A204.1 (cell line): Measurements from ENCODE around the gene GALNT6.

Experiments
- FAIRE-seq: peaks from 2 replicates; lab custom pipeline; 2012; peaks lifted over from hg19 to GRCh38; lab: Jason Lieb, UNC

GALNT6 gene

DNA sequence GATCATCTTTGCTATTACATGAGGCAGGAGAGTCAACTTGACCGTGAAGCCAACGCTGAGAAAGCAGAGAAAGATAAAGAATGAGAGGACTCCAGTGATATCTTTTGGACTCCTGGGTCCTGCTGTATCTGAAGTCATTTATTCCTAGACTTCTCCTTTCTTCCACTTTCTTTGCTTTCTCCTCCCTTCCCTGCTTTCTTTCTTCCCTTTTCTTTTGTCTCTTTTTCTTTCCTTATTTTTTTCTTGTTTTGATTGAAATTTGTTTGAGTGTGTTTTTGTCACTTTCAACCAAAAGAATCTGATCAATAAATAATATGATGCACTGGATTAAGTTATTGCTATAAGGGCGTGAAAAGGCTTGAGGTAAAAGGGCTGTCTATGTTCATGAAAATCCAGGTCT lies 13.4 kb upstream of the GALNT6 start:
- no peak for FAIRE-seq

DNA sequence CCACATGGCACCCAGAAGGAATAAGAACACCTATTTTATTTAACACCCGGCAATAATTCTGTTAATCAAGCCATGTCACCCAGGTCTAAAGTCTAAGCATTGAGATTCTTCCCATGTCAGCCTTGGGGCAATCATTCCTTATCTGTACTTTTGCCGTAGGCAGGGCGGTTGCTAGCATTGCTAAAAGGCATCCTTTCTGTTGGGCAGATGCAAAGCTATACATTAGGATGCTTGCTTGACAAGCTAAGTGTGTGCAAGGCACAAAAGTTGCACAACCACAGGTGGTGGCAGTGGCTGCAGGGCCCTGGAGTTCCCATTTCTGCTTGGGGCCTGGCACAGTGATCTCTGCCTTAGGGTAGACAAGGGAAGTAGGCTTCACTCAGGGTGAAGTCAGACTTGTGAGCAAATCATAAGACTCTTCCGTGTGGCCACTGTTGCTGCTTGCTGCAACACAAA lies 12.5 kb upstream of the GALNT6 start:
- FAIRE-seq = no peak

DNA sequence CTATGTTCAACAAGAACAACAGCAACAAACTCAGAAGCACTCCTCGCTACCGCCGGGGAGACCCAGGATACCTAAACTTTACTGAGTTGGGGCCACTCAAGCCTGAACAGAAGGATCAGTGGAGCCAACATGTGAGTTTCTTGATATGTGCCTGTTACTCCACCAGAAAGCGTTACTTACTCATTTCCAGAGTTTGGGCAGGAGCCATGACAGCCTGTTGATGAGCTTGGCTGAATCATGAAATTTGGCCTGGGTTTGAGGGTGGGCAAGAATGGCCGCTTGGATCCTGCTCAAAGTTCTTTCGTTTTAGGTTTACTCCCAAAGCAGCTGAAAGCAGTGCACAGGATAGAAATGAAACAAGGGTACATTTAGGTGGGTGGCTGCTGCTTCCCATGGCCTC lies 12.0 kb upstream of the GALNT6 start:
- FAIRE-seq = no peak

DNA sequence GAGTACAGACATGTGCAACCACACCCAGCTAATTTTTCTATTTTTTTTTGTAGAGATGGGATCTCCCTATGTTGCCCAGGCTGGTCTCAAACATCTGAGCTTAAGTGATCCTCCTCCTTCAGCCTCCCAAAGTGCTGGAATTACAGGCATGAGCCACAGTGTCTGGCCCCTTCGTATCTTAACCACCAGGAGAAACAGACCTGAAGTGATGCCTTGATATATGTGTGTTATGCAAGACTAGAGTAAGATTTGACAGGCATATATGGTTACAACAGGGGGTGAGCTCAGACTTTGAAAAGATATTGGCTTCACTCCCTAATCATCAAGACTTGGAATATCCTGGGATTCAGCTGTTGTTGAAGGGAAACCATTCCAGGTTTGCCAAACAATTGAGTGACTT lies 10.7 kb upstream of the GALNT6 start:
- no peak for FAIRE-seq

DNA sequence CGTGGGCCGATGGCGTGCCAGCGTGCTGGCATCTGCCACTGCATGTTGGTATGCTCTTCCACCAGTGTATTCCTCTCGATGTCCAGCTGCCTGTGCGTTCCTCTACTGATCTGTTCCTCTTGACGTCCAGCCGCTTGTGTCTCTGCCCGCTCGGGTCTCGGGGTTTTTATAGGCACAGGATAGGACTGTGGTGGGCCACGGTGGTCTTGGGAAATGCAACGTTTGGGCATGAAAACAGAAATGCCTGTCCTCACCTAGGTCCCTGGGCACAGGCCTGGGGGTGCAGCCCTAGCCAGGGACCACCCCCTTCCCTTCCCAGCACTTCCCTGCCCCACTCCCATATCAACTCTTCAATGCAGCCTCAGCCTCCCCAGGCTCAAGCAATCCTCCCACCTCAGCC lies 10.3 kb upstream of the GALNT6 start:
- FAIRE-seq = no peak

DNA sequence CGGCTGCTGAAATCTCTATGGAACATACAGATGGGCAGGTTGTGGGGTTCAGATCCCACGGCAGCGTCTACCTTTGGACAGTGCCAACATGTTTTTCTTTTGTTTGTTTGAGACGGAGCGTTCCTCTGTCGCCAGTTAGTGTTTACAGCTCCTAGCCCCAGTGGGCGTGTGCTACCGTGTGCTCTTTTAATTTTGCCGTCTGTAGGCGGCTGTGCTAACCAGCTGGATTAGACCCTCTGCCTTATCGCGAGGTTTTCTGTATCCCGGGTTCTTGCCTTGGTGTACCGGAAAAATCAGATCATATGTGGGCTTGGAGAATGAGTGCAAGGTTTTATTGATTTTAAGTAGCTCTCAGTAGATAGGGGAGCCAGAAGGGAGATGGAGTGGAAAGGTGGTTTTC lies 9.8 kb upstream of the GALNT6 start:
- FAIRE-seq = no peak

DNA sequence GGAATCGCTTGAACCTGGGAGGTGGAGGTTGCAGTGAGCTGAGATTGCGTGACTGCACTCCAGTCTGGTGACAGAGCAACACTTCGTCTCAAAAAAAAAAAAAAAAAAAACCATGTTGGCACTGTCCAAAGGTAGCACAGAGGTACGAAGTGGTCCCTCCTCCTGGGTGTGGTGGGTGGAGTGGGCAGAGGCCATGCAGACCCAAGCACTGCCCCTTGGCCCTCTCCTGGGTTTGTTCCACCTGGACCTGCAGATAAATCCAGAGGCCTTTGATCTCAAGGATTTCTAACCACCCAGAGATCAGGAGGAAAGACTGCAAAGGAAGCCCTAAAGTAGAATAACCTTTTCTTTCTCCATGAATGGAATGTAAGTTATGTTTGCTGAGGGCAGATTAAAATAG lies 8.7 kb upstream of the GALNT6 start:
- FAIRE-seq = no peak

DNA sequence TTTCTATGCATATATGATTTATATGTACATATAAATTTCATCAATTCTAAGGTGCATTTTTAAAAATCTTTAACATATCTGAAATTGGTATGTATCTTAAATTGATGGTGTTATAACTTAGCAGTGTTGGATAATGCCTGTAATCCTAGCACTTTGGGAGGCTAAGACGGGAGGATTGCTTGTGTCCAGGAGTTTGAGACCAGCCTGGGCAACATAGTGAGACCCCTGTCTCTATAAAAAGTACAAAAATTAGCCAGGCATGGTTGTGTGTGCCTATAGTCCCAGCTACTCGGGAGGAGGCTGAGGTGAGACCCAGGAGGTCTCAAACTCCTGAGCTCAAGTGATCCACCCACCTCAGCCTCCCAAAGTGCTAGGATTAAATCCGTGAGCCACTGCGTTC lies 6.5 kb upstream of the GALNT6 start:
- no peak for FAIRE-seq

DNA sequence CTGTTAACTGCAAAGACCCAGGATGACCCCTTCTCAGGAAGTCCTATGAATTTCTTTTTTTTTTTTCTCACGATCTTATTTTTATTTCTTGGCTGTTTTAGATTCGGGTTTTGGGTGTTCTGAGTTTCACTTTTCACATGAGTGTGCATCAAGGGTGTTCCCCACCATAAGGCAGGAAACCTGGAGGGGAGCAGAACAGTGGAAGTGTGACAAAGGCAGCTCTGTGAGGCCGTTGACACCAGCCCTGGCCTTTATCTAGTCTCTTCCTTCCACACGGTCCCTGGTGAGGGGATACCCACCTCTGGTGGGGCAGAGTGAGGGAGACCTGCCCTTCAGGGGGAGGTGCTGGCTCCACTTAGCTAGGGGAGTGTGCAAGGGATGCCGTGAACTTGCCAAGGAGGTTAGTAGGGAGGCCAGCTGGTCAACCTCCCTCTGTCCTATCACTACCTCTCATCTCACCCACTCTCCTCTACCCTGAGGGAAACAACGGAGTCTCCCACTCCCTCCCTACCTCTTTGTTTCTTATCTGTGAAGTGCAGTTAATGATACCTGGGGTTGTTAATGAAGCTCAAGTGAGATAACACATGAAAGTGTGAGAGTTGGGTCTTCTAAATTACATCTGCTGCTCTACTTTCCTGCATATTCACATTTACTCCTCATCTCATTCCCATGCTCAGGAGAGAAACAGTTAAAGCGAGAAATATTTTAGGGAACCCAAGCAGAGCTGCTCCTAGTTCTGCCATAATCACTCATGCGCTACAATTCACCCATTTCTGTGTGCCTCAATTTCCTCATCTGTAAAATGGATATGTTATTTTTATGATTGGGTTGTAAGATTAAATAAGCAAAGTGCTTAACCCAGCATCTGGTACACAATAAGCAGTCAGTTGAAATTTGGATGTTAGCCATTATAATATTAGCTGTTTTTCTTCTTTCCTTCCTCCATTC lies 4.4 kb upstream of the GALNT6 start:
- FAIRE-seq = no peak

DNA sequence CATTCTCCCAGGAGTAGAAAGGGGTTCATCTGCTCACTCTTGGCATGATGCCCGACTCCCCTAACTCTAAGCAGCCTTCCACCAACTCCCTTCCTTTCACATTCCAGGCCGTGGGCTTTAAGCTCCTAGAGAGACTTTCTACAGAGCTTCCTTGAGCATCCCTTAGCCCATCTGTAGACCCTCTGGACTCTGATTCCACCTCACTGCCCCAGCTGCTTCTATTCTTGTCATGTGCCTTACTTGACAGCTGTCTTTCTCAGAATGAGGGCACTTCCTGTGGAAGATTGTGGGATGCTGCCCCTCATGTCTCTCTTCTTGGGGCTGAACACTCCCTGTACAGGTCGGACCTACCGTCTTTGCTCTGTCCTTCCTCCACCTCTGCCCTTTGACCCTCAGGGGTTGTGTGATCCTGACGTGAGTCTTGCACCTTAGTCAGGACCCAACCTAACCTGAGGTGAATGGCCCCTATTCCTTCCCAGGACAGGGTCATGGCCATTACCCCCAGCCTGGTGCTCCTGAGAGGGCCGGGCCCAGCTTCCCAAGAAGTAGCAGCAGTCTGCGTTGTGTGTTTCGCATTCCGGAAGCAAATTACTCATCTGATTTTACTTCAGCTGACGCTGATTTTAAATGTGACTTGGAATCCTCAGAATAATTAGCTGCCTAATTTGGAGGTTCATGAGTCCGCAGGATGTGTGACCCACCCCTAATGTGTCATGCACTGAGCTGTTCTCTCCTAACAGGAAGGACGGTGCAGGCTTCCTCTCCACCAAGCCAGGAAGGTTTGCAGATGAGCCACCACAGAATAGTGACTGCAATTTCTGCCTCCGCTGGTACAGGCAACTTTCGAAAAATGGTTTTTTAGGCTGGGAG lies 2.7 kb upstream of the GALNT6 start:
- no peak for FAIRE-seq

DNA sequence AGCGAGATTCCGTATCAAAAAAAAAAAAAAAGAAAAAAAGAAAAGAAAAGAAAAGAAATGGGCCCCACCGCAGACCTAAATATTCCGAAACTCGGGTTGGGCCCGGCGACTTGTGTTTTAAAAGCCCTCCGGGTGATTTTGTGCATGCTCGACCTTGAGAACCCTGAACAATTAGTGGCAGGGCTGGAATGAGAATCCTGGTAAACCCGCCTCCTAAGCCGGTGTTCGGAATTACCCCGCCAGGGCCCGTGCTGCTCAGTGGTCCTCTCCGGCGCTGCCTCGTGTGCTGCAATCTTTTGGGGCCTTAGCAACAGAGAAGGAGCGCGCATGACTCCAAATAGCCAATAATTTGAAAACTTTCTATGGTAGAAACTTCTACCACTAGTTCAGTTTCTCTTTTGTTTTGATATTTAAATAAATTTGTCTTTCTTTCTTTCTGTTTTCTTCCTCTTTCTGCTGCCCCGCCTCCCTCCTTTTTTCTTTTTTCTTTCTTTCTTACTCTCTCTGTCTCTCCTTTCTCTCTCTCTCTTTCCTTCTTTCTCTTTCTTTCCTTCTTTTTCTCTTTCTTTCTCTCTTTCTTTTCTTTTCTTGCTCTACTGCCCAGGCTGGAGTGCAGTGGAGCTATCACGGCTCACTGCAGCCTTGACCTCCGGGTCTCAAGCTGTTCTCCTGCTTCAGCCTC lies 1.5 kb upstream of the GALNT6 start:
- FAIRE-seq = no peak

DNA sequence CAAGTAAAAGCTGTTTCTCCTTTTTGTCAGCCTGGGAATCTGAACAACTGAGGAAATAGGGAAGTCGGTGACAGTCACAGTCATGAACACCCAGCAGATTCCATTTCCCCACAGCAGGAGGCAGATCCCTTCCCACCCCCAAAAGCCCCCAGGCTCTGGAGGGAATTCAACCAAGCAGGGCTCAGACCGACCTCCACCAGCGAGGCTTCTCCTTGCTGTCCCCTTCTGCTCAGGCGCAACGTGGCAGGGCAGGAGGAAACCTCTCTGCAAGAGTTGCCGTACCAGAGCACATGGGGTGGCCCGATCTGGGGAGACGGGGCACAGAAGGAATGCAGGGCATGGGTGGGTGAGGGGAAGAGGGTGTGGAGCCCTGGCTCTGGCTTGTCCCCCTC lies 319 bp downstream of the GALNT6 start:
- FAIRE-seq = no peak

DNA sequence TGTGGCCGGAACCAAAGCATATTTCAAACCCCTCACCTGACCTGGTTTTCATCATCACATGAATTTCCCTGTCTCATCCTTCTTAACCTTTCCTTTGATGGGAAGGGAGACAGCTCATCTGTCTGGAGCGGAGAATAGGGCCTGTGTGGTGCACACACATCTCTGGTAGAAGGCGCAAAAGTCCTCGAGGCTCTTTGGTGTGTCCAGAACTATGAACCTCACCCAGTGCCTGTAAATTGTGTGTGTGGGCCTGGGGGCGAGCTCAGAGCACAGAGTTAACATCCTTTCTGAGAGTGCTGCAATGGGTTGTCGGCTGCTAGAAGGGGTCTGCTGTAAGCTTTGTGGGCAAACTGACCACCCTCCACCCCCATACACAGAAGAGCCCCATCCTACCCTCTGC lies 749 bp downstream of the GALNT6 start:
- no peak for FAIRE-seq

DNA sequence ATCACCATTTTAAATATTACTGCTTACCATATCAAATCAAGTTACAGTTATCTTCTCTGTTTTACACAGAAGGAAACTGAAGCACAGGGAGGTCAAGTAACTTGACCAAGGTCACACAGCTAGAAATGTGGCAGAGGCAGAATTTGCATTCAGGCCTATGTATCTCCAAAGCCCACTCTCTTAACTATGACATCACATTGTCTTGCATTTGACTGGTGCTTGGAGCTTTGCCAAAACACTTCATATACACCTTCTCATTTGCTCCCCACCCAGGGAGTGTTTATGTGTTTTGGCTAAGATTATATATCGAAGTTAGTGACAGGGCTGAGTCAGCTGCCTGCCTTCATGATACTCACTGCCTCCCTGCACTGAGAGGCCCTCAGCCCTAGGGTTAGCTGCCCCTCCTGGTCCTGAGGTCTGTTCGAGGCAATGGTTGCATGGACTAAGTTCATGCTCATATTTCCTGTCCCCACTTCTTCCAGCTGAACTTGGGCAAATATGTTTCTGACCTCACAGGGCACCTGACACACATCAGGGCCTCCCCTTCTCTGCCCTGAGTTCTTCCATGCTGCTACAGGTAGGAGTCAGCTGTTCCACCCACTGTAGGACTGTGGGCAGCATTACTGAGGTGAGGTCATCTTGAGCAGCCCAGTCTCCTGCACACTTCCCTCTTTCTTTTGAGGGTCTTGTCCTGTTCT lies 1.8 kb downstream of the GALNT6 start:
- no peak for FAIRE-seq

DNA sequence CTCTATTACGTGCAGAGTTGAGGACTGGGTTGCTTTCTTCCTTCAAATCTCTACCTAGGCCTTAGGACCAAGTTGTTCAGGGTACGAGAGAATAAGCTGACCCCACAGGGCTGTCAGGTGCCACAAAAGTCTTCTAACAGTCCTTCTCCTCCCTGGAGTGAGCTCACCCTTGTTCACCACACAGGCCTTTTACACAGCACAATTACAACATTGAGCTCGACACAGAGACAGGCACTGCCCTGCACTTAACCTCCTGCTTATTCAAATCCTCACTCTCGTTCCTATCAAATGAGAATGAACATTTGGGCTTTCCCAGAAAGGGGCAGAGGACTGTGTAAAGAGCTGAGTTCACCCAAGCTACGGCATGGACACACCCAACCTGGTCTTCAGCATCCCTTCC lies 2.4 kb downstream of the GALNT6 start:
- FAIRE-seq = no peak

DNA sequence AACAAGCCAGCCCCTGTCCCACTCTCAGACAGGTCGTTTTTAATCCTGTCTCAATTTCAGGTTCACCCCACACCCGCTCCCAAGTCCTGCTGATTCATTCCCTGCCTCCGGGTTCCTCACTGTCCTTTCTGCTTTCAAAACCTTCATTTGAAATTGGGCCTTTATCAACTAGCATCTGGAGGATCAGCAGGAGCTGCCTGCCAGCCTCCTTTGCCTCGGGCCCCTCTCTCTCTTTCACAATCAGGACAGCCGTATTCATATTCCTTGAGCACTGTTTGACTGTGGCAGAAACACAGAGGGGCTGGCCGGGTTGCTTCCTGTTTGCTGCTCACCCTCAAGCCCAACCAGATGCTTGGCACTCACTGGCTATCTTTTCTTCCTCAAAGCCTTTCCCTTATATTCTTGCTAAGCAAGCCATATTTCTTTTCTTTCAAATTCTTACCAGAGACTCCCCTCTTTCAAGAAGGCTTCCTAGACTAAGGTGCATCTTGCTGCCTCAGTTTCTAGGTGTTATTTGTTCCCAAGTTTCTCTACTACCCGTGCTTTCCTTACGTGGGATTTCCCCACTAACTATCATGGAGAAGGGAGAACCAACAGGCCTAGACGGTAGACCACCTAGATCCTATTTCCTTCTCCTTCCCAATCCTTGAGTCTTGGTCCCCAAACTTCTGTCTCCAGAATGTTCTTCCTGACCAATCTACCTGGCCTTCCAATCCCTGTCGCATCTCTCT lies 3.0 kb downstream of the GALNT6 start:
- FAIRE-seq = no peak

DNA sequence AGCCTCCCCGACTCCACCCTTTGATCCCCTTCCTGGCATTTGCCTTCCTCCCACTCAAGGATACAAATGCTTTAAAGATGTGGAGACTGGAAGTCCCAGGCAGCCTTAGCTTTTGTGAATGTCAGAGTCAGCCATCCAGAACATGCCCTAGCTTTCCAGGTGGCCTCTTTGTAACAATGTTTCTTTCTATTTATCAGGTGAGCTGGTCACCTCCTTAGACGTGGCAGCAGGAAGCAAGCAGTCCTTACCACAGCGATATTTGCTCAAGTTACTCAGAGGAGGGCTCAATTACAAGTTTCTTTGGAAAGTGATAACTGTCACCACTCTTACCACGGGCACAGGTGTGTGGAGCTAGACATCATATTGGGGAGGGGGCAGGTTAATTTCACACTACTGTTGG lies 4.9 kb downstream of the GALNT6 start:
- FAIRE-seq = no peak

DNA sequence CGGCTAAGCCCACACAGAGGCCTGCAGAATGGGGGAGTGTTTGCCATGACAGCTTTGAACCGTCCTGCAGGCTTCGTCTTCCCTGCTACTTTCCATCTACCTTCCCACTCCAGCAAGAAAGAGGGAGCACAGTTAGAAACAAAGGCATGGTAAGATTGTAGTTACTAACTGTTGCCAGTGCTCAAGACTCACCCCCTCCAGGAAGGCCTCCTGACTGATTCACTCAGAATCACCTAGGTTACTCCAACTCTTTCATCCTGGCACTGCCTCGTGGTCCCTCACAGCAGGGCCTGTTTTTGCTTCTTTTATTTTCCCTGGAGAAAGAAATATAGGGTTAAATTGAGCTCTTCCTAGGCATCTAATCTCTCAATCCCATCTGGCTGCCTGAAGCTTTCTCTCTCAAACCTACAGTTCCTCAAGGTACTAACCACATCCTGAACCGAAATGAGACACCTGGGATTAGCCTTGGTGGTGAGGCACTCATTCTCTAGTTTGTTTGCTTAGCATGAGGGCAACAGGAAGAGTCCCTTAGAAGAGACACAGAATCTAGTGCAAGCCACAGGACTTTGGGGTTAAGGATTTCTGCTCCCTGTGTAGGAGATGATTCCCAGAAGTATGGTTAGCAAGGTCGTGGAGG lies 7.8 kb downstream of the GALNT6 start:
- FAIRE-seq = no peak

DNA sequence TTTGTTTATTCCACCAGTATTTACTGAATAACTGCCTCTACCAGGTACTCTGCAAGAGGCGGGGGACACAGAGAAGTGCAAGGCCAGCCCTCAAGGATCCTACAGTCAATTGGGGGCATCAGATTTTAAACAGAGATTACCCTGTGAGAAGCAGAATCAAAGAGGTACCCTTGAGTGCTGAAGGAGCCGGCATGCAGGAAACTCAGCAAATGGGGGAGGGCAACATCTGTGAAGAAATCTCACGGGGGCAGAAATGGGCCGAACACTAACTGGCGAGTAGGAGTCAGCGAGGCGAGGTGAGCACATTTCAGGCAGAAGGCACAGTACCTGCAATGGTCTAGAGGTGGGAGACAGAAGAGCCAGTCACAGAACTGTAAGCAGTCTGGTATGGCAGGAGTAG lies 9.0 kb downstream of the GALNT6 start:
- FAIRE-seq = no peak

DNA sequence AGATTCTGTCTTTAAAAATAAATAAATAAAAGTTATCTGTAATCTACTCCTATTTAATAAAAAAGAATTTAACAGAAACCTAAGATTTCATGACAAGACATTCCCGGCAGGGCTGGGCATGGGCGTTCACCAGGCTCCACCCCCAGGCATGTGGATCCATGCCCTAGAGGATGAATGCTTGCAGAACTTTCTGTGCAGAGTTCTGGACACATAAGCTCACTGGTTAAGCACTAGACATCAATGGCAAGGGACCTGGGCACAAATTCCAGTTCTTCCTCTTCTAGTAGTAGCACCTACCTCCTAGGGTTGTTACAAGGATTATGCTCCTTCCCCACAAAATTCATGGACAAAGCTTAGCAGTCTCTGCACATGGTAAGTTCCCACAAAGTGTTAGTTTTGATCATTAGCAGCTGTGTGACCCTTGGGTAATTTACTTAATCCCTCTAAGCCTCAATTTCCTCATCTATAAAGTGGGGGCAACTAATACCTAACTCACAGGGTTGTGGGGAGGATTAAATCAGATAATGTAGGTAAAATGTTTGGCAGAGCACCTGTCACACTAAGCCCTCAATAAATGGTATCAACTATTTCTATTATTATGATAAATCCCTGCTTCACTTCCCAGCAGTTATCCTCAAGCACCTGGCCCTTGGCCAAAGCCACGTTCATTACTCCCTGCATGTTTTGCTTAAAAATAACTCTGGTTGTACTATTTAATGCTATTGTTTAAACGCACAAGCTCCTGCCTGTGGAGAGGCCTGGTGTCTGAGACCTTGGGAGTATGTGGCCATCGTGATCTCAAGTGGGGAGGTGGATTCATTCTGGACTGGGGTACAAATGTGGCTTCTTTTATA lies 9.8 kb downstream of the GALNT6 start:
- FAIRE-seq = no peak
